Measurements from ENCODE around the gene PIN1. TPM values are rescaled to one million over a fixed set of nuclear protein-coding genes. Genes with fewer than 3 reads are reported as not detected.
"Not testable (repeated sequence)": the region's sequence is repeated elsewhere in the genome, so short reads cannot be mapped to it uniquely, and the experiment has no call there.

PIN1 gene
- total RNA-seq, 1 donor from 2014 or later, result 50.3 TPM

- H3K27me3 ChIP-seq, result no peaks in the 10 kb centered on the region
- no peak overlapping the region for H3K4me3 ChIP-seq
- ATAC-seq (no peak), DNase-seq (no peak)
- H3K9me3 ChIP-seq, result no peaks in the 10 kb centered on the region
- H3K4me1 ChIP-seq, result no peaks in the 10 kb centered on the region
- no peak overlapping the region for H3K27ac ChIP-seq
- peaks cover 43% of the 10 kb centered on the region for H3K36me3 ChIP-seq
- intact Hi-C loops (cut with DNase I), result loop anchor here (10.0 kb wide), 1 partner anchor 184 kb away; the partner anchor contains the start of gene ZNF561
- no peak for TF ChIP-seq CTCF (IDR thresholded peaks at IDR 0.05)
Observed at GRCh38 chr19:9808855-9809824, 26.0 kb upstream of the PIN1 start.

GRCh38 chr19:9811139-9811538 is 24.0 kb upstream of the PIN1 start:
- H3K27ac ChIP-seq, result no peak overlapping the region
- no peak overlapping the region for H3K4me3 ChIP-seq
- H3K36me3 ChIP-seq, result peaks cover 46% of the 10 kb centered on the region
- no peak for TF ChIP-seq CTCF (IDR thresholded peaks at IDR 0.05)
- ATAC-seq (peak; percentile 32), DNase-seq (no peak)
- no peaks in the 10 kb centered on the region for H3K4me1 ChIP-seq
- intact Hi-C loops (cut with DNase I), result no loop called here
- H3K9me3 ChIP-seq, result no peaks in the 10 kb centered on the region
- no peaks in the 10 kb centered on the region for H3K27me3 ChIP-seq

- Histone ChIP-seq H3K9me3 (no peaks in the 10 kb centered on the region), H3K27me3 (no peaks in the 10 kb centered on the region), H3K36me3 (peaks cover 12% of the 10 kb centered on the region), H3K4me3 (peak overlapping the region; percentile 96), H3K4me1 (peaks cover 20% of the 10 kb centered on the region), H3K27ac (peak overlapping the region; percentile 95)
- no peak for TF ChIP-seq CTCF (IDR thresholded peaks at IDR 0.05)
- ATAC-seq (no peak), DNase-seq (no peak)
- intact Hi-C loops (cut with DNase I), result no loop called here
Observed at GRCh38 chr19:9818175-9818733, 16.9 kb upstream of the PIN1 start.

DNA sequence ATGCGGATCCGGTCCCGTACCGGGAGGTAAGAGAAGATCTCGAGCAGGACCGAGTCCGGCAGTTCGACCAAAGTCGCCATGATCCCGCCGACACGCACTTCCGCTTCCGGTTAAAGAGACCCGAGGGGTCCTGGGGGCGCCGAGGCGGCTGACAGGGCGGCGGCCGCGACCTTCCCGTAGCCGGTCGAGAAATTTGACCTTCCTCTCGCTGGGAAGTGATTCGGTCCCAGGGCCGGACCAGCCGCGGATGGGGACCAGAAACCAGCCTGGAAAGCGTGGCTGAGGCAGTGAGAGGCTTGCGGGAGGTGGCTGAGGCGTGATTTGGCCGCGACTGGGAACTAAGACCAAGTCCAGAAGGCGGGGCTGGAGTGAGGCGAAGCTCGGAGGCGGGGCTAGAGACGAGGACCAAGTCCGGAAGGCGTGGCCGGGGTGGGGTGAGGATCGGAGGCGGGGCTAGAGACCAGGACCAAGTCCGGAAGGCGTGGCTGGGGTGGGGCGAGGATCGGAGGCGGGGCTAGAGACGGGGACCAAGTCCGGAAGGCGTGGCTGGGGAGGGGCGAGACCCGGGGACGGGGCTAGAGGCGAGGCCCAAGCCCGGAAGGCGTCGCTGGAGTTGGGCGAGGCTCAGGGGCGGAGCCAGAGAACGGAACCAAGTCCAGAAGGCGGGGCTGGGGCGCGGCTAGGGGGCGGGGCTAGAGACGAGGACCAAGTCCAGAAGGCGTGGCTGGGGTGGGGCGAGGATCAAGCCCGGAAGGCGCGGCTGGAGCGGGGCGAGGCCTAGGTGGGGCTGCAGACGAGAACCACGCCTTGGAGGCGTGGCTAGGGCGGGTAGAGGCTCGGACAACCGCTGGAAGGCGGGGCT is 16.2 kb upstream of the PIN1 start, which contains the start of gene FBXL12:
FBXL12 (minus strand) TSS at position 346 of the 862 bp plus-strand sequence; CDS start at position 80, 266 bp downstream.
- peak; percentile 100 for DNase-seq
- H3K36me3 ChIP-seq, result peaks cover 4% of the 10 kb centered on the region
- peak within 1 kb of the TSS; percentile 96 for H3K4me3 ChIP-seq
- H3K4me1 ChIP-seq, result peaks cover 20% of the 10 kb centered on the region
- peak within 1 kb of the TSS; percentile 95 for H3K27ac ChIP-seq
- intact Hi-C loops (cut with DNase I), result no loop called here
- H3K9me3 ChIP-seq, result no peaks in the 10 kb centered on the region
- peak; percentile 95 for ATAC-seq
- no peak for TF ChIP-seq CTCF (IDR thresholded peaks at IDR 0.05)
- H3K27me3 ChIP-seq, result no peaks in the 10 kb centered on the region

DNA sequence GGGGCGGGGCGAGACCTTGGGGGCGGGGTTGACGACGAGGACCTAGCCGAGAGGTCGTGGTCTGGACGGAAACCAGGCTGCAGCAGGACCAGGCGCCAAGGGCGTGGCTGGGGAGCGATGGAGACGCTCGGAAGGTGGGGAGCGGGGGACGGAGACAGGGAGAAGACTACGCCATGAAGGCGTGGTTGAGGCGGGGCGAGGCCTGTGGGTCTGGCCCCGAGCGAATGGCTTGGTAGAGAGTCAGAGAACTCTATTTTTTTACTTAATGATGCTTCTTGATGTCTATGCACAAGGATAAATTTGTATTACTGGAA is 15.6 kb upstream of the PIN1 start:
- TF ChIP-seq CTCF (IDR thresholded peaks at IDR 0.05), result no peak
- Histone ChIP-seq H3K36me3 (no peaks in the 10 kb centered on the region), H3K9me3 (no peaks in the 10 kb centered on the region), H3K27ac (peak overlapping the region; percentile 68), H3K4me3 (peak overlapping the region; percentile 41), H3K4me1 (peaks cover 20% of the 10 kb centered on the region), H3K27me3 (no peaks in the 10 kb centered on the region)
- no peak for ATAC-seq
- intact Hi-C loops (cut with DNase I), result no loop called here
- DNase-seq, result no peak

DNA sequence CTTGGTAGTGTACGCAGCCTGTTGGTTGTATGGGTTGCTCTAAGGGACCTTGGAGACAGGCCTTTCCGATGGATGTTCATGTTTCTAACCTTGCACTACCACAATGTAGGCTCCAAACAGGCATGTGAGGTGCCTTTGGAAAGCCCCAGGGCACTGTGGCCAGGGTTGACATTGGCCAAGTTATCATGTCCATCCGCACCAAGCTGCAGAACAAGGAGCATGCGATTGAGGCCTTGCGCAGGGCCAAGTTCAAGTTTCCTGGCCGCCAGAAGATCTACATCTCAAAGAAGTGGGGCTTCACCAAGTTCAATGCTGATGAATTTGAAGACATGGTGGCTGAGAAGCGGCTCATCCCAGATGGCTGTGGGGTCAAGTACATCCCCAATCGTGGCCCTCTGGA is 15.1 kb upstream of the PIN1 start:
- H3K27me3 ChIP-seq; H3K9me3 ChIP-seq; intact Hi-C loops (cut with DNase I); ATAC-seq; DNase-seq; H3K36me3 ChIP-seq: not testable (repeated sequence)
- Histone ChIP-seq H3K27ac (peak overlapping the region; percentile 68), H3K4me1 (peaks cover 20% of the 10 kb centered on the region), H3K4me3 (peak overlapping the region; percentile 41)
